ENCODE data around the gene CNTD1. TPM values are rescaled to one million over a fixed set of nuclear protein-coding genes. Genes with fewer than 3 reads are reported as not detected.
A peak's percentile ranks its signal among the peaks of the same experiment; 100 is the strongest.

CNTD1 gene
- total RNA-seq, 2 donors from 2014 or later: 1.4 to 7.7 TPM

GRCh38 chr17:42774066-42774745 is 24.5 kb upstream of the CNTD1 start:
- H3K27me3 ChIP-seq (replicated peaks; ENCODE audit: insufficient read depth): no peaks in the 10 kb centered on the region
- WGBS: 78% methylated on average over 3 of the region's 3 CpGs
- peaks cover 0 to 3% of the 10 kb centered on the region in 2 donors for H3K36me3 ChIP-seq
- peak overlapping the region; percentile 76 to 77 for H3K4me3 ChIP-seq
- peak overlapping the region in 1 of 2 donors; percentile 84 for H3K27ac ChIP-seq
- intact Hi-C loops (cut with DNase I): no loop called here
- peaks cover 3% of the 10 kb centered on the region for H3K4me1 ChIP-seq (replicated peaks)
- DNase-seq (ENCODE audit: low spot score): no peak
- TF ChIP-seq POLR2AphosphoS5 (IDR thresholded peaks at IDR 0.05): no peak
- TF ChIP-seq POLR2A (IDR thresholded peaks at IDR 0.05): no peak
- no peak for TF ChIP-seq CTCF (IDR thresholded peaks at IDR 0.05)
- no peaks in the 10 kb centered on the region for H3K9me3 ChIP-seq

GRCh38 chr17:42775534-42776098 is 23.0 kb upstream of the CNTD1 start:
- 64% methylated on average over 3 of the region's 3 CpGs for WGBS
- no peak overlapping the region for H3K27ac ChIP-seq
- no peak for DNase-seq (ENCODE audit: low spot score)
- intact Hi-C loops (cut with DNase I): no loop called here
- TF ChIP-seq POLR2A (IDR thresholded peaks at IDR 0.05) (no peak), CTCF (IDR thresholded peaks at IDR 0.05) (no peak), POLR2AphosphoS5 (IDR thresholded peaks at IDR 0.05) (no peak)
- H3K36me3 ChIP-seq: peaks cover 0 to 3% of the 10 kb centered on the region in 2 donors
- H3K27me3 ChIP-seq (replicated peaks; ENCODE audit: insufficient read depth): no peaks in the 10 kb centered on the region
- H3K4me1 ChIP-seq (replicated peaks): peaks cover 3% of the 10 kb centered on the region
- H3K9me3 ChIP-seq: no peaks in the 10 kb centered on the region
- H3K4me3 ChIP-seq: no peak overlapping the region

- no peak overlapping the region for H3K4me3 ChIP-seq
- H3K27me3 ChIP-seq (replicated peaks; ENCODE audit: insufficient read depth): no peaks in the 10 kb centered on the region
- TF ChIP-seq POLR2A (IDR thresholded peaks at IDR 0.05): no peak
- TF ChIP-seq CTCF (IDR thresholded peaks at IDR 0.05): no peak
- no peak for TF ChIP-seq POLR2AphosphoS5 (IDR thresholded peaks at IDR 0.05)
- intact Hi-C loops (cut with DNase I): no loop called here
- WGBS: 91% methylated on average over 5 of the region's 5 CpGs
- no peaks in the 10 kb centered on the region for H3K9me3 ChIP-seq
- no peak for DNase-seq (ENCODE audit: low spot score)
- peaks cover 3% of the 10 kb centered on the region for H3K4me1 ChIP-seq (replicated peaks)
- peak overlapping the region in 1 of 2 donors; percentile 75 for H3K27ac ChIP-seq
- H3K36me3 ChIP-seq: peaks cover 0 to 3% of the 10 kb centered on the region in 2 donors
Measured at GRCh38 chr17:42778570-42778969, 20.1 kb upstream of the CNTD1 start.

- 41% methylated on average over 3 of the region's 3 CpGs for whole genome bisulfite sequencing
- H3K9me3 ChIP-seq: no peaks in the 10 kb centered on the region
- DNase-seq (ENCODE audit: low spot score): no peak
- no peak overlapping the region for H3K4me3 ChIP-seq
- intact Hi-C loops (cut with DNase I): no loop called here
- TF ChIP-seq CTCF (IDR thresholded peaks at IDR 0.05) (no peak), POLR2AphosphoS5 (IDR thresholded peaks at IDR 0.05) (no peak), POLR2A (IDR thresholded peaks at IDR 0.05) (no peak)
- H3K36me3 ChIP-seq: peaks cover 0 to 3% of the 10 kb centered on the region in 2 donors
- peak overlapping the region; percentile 75 to 77 for H3K27ac ChIP-seq
- no peaks in the 10 kb centered on the region for H3K27me3 ChIP-seq (replicated peaks; ENCODE audit: insufficient read depth)
- no peaks in the 10 kb centered on the region for H3K4me1 ChIP-seq (replicated peaks)
Measured at GRCh38 chr17:42779304-42779935, 19.2 kb upstream of the CNTD1 start.

Measured in prostate gland (tissue), 2 donors.